Panc1 (cell line): ENCODE measurements around the gene ESCO1. TPM values are rescaled to one million over a fixed set of nuclear protein-coding genes. Genes with fewer than 3 reads are reported as not detected.

Source experiments
- ATAC-seq: fragments of 200-7000 bp; cut with Tn5 transposase; 2 replicates; pipeline ENCODE4 v1.9.1; 2020; ENCODE audit warnings: mild to moderate bottlenecking, moderate library complexity
- BruUV-seq: library from RNA; stranded (reverse); fragments of 400-500 nt; replicated peaks from 2 replicates; lab custom pipeline; 2021; lab: Mats Ljungman, UMichigan
- CTCF ChIA-PET: fragments of 300-600 bp; sonication (Branson Sonifier 250); formaldehyde crosslinking; loops from one replicate; lab custom pipeline; 2022; ENCODE audit warnings: antibody characterized with exemption; lab: Charles Lee
- POLR2A ChIA-PET: fragments of 300-600 bp; sonication (Branson Sonifier 250); formaldehyde crosslinking; loops from one replicate; lab custom pipeline; 2022; ENCODE audit warnings: antibody characterized with exemption; lab: Charles Lee
- DNase-seq: peaks from one replicate; pipeline ENCODE4 v3.0.0-alpha.2; 2010; ENCODE audit warnings: low read depth, low spot score
- H3K27ac ChIP-seq: 2 replicates; pipeline ENCODE4 v1.5.1; 2011; ENCODE audit warnings: mild to moderate bottlenecking, low read length, inconsistent platforms
- H3K27me3 ChIP-seq: fragments of 200-500 bp; sonication (Bioruptor generic); 2 replicates; pipeline ENCODE4 v1.6.0; 2014; ENCODE audit warnings: low read length, inconsistent platforms; ENCODE audit not compliant: control insufficient read depth, insufficient read depth
- H3K36me3 ChIP-seq: fragments of 200-500 bp; sonication (Bioruptor generic); 2 replicates; pipeline ENCODE4 v1.5.1; 2014; ENCODE audit warnings: inconsistent platforms, mild to moderate bottlenecking, low read length, moderate library complexity; ENCODE audit not compliant: control insufficient read depth, insufficient read depth
- H3K4me1 ChIP-seq: 2 replicates; pipeline ENCODE4 v1.5.1; 2011; ENCODE audit warnings: inconsistent platforms, mild to moderate bottlenecking, low read length, moderate library complexity; ENCODE audit not compliant: control insufficient read depth, insufficient read depth
- H3K4me3 ChIP-seq, 2 experiments: 2 replicates each; pipeline ENCODE4 v1.5.1; 2011 to 2012; ENCODE audit warnings: low read depth in 2 of 2, low read length in 2 of 2, mild to moderate bottlenecking in 2 of 2, inconsistent platforms in 1 of 2, moderate library complexity in 1 of 2
- H3K9me3 ChIP-seq: fragments of 200-500 bp; sonication (Bioruptor generic); 2 replicates; pipeline ENCODE4 v1.5.1; 2014; ENCODE audit warnings: low read depth, mild to moderate bottlenecking, inconsistent platforms, low read length, moderate library complexity; ENCODE audit not compliant: control insufficient read depth, insufficient read depth
- POLR2AphosphoS5 ChIP-seq: IDR thresholded peaks from 2 replicates; pipeline ENCODE4 v1.6.1; 2012; ENCODE audit warnings: mild to moderate bottlenecking, low read depth, low read length, moderate library complexity
- SIN3A ChIP-seq: IDR thresholded peaks from 2 replicates; pipeline ENCODE4 v1.6.1; 2012; ENCODE audit warnings: low read depth, mild to moderate bottlenecking, low read length, moderate library complexity, borderline replicate concordance; ENCODE audit not compliant: insufficient read depth
- TCF7L2 ChIP-seq: IDR thresholded peaks from 2 replicates; pipeline ENCODE4 v1.6.1; 2011; ENCODE audit warnings: mild to moderate bottlenecking, low read depth, low read length, inconsistent platforms
- in situ Hi-C: cut with HindIII; loops from 2 replicates; pipeline ENCODE4 v1.10.0; 2016; ENCODE audit warnings: low sequenced_read_pairs, low pct_unique_long_range_greater_than_20kb
- intact Hi-C: fragments of 100-400 bp; cut with micrococcal nuclease; formaldehyde crosslinking; loops from one replicate; pipeline ENCODE4 v1.10.0; 2022; ENCODE audit not compliant: unreplicated experiment
- total RNA-seq: library from RNA; stranded (reverse); gene quantifications from one replicate; pipeline ENCODE4 v1.2.1, GENCODE V29; 2021; ENCODE audit not compliant: unreplicated experiment
- TF ChIP-seq, protein P1 (sequence below), 2 experiments: IDR thresholded peaks; 2 replicates each; pipeline ENCODE4 v1.6.1; 2011 to 2012; ENCODE audit warnings: low read depth in 2 of 2, control low read depth in 1 of 2, low read length in 1 of 2, mild to moderate bottlenecking in 1 of 2, moderate library complexity in 1 of 2; ENCODE audit not compliant: insufficient read depth in 1 of 2
- TF ChIP-seq, protein P2 (sequence below): fragments of 450-650 bp; IDR thresholded peaks from 2 replicates; pipeline ENCODE4 v1.5.1; 2017; ENCODE audit warnings: mild to moderate bottlenecking

The ESCO1 gene
- total RNA-seq, 1 experiment from 2014 or later = 15.4 TPM

DNA sequence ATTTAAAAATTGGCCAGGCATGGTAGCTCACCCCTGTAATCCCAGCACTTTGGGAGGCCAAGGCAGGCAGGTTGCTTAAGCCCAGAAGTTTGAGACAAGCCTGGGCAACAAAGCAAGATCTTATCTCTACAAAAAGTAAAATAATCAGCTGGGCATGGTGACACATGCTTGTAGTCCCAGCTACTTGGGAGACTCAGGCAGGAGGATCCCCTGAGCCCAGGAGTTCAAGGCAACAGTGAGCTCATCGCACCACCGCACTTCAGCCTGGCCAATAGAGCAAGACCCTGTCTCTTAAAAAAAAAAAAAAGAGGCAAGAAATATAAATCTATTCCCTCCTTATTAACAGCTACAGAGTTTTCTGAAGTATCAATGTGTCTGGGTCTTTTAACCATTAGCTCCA lies 51.9 kb downstream of the ESCO1 start:
- intact Hi-C loops = no loop called here
- DNase-seq (no peak), ATAC-seq (no peak)
- Histone ChIP-seq H3K36me3 (no peaks in the 10 kb centered on the region), H3K27ac (no peak overlapping the region), H3K27me3 (no peaks in the 10 kb centered on the region), H3K4me3 (no peak overlapping the region), H3K4me1 (no peaks in the 10 kb centered on the region), H3K9me3 (no peaks in the 10 kb centered on the region)
- in situ Hi-C loops = no loop called here
- TF ChIP-seq POLR2AphosphoS5 (no peak), SIN3A (no peak), TCF7L2 (no peak)
- TF ChIP-seq, protein P1, sequence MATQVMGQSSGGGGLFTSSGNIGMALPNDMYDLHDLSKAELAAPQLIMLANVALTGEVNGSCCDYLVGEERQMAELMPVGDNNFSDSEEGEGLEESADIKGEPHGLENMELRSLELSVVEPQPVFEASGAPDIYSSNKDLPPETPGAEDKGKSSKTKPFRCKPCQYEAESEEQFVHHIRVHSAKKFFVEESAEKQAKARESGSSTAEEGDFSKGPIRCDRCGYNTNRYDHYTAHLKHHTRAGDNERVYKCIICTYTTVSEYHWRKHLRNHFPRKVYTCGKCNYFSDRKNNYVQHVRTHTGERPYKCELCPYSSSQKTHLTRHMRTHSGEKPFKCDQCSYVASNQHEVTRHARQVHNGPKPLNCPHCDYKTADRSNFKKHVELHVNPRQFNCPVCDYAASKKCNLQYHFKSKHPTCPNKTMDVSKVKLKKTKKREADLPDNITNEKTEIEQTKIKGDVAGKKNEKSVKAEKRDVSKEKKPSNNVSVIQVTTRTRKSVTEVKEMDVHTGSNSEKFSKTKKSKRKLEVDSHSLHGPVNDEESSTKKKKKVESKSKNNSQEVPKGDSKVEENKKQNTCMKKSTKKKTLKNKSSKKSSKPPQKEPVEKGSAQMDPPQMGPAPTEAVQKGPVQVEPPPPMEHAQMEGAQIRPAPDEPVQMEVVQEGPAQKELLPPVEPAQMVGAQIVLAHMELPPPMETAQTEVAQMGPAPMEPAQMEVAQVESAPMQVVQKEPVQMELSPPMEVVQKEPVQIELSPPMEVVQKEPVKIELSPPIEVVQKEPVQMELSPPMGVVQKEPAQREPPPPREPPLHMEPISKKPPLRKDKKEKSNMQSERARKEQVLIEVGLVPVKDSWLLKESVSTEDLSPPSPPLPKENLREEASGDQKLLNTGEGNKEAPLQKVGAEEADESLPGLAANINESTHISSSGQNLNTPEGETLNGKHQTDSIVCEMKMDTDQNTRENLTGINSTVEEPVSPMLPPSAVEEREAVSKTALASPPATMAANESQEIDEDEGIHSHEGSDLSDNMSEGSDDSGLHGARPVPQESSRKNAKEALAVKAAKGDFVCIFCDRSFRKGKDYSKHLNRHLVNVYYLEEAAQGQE (IDR thresholded peaks at IDR 0.05; ENCODE audit: insufficient read depth in 1 of 2, low read depth in 2 of 2, low read length in 1 of 2) = no peak
- TF ChIP-seq, protein P2, sequence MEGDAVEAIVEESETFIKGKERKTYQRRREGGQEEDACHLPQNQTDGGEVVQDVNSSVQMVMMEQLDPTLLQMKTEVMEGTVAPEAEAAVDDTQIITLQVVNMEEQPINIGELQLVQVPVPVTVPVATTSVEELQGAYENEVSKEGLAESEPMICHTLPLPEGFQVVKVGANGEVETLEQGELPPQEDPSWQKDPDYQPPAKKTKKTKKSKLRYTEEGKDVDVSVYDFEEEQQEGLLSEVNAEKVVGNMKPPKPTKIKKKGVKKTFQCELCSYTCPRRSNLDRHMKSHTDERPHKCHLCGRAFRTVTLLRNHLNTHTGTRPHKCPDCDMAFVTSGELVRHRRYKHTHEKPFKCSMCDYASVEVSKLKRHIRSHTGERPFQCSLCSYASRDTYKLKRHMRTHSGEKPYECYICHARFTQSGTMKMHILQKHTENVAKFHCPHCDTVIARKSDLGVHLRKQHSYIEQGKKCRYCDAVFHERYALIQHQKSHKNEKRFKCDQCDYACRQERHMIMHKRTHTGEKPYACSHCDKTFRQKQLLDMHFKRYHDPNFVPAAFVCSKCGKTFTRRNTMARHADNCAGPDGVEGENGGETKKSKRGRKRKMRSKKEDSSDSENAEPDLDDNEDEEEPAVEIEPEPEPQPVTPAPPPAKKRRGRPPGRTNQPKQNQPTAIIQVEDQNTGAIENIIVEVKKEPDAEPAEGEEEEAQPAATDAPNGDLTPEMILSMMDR = no peak
- POLR2A ChIA-PET = no interaction called here
- BruUV-seq = no TSS peak
- CTCF ChIA-PET = no interaction called here

DNA sequence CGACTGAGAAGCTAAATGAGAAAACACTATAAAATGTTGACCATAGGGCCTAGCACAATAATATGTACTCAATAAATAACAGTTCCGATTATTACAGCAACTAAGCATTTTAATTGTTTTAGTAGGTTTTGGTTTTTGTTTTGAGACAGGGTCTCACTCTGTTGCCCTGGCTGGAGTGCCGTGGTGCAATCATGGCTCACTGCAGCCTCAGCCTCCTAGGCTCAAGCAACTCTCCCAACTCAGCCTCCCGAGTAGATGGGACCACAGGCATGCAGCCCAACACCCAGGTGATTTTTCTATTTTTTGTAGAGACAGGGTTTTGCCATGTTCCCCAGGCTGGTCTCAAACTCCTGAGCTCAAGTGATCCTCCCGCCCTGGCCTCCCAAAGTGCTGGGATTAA lies 54.1 kb downstream of the ESCO1 start:
- in situ Hi-C loops (no loop called here), intact Hi-C loops (no loop called here)
- no peaks in the 10 kb centered on the region; the same call in 1 of the 2 replicates for H3K36me3 ChIP-seq
- ChIA-PET POLR2A (interaction anchor here (0.6 kb wide), 1 partner anchor 13 kb away, joined by 4 read pairs; no protein-coding TSS in a partner anchor), CTCF (no interaction called here)
- no peak for DNase-seq
- no peaks in the 10 kb centered on the region for H3K4me1 ChIP-seq
- no peak overlapping the region for H3K27ac ChIP-seq
- no peak for ATAC-seq
- no peak overlapping the region for H3K4me3 ChIP-seq
- BruUV-seq = no TSS peak
- H3K9me3 ChIP-seq = no peaks in the 10 kb centered on the region
- H3K27me3 ChIP-seq = no peaks in the 10 kb centered on the region
- TF ChIP-seq SIN3A (no peak), TCF7L2 (no peak), POLR2AphosphoS5 (no peak)
- TF ChIP-seq, protein P2 = no peak
- TF ChIP-seq, protein P1 (IDR thresholded peaks at IDR 0.05; ENCODE audit: insufficient read depth in 1 of 2, low read depth in 2 of 2, low read length in 1 of 2) = no peak
